GM21526 (cell line): ENCODE data around the gene ACTN4.
"Not testable (repeated sequence)": the region's sequence is repeated elsewhere in the genome, so short reads cannot be mapped to it uniquely, and the experiment has no call there.

Experiments
- ATAC-seq: cut with Tn5 transposase; IDR thresholded peaks from one replicate; pipeline ENCODE4 v1.9.1; 2021; ENCODE audit warnings: moderate library complexity; ENCODE audit not compliant: unreplicated experiment, low FRiP score

Gene ACTN4

GRCh38 chr19:38647368-38647965 lies at the start of gene ACTN4:
TSS of gene ACTN4 (plus strand) at chr19:38647649. CDS start at chr19:38647746, 97 bp downstream.
- ATAC-seq = peak; percentile 73

- no peak for ATAC-seq
Observed at GRCh38 chr19:38599722-38600121, 47.7 kb upstream of the ACTN4 start.

GRCh38 chr19:38602856-38603255 lies 44.6 kb upstream of the ACTN4 start:
- ATAC-seq = not testable (repeated sequence)

GRCh38 chr19:38606131-38606530 lies 41.3 kb upstream of the ACTN4 start:
- no peak for ATAC-seq

GRCh38 chr19:38614289-38614688 lies 33.2 kb upstream of the ACTN4 start:
- ATAC-seq = no peak

GRCh38 chr19:38615007-38615581 lies 32.4 kb upstream of the ACTN4 start:
- ATAC-seq = no peak

GRCh38 chr19:38616265-38616664 lies 31.2 kb upstream of the ACTN4 start:
- no peak for ATAC-seq

- no peak for ATAC-seq
Observed at GRCh38 chr19:38617283-38617763, 30.1 kb upstream of the ACTN4 start.

GRCh38 chr19:38617764-38618589 lies 29.5 kb upstream of the ACTN4 start, which contains the start of gene MAP4K1:
TSS of gene MAP4K1 (minus strand) at chr19:38617953. CDS start at chr19:38617895, 58 bp downstream.
- peak; percentile 43 for ATAC-seq

- ATAC-seq = peak; percentile 48
Observed at GRCh38 chr19:38618590-38619360, 28.7 kb upstream of the ACTN4 start, which contains the start of gene EIF3K. TSS of gene EIF3K (plus strand) at chr19:38619188. CDS start at chr19:38619269, 81 bp downstream.

GRCh38 chr19:38619361-38620174 lies 27.9 kb upstream of the ACTN4 start:
- ATAC-seq = no peak

GRCh38 chr19:38624822-38625221 lies 22.6 kb upstream of the ACTN4 start:
- no peak for ATAC-seq

- no peak for ATAC-seq
Observed at GRCh38 chr19:38626401-38626800, 21.0 kb upstream of the ACTN4 start.

GRCh38 chr19:38629568-38629967 lies 17.9 kb upstream of the ACTN4 start:
- no peak for ATAC-seq

- not testable (repeated sequence) for ATAC-seq
Observed at GRCh38 chr19:38631301-38631700, 16.1 kb upstream of the ACTN4 start.

- ATAC-seq = not testable (repeated sequence)
Observed at GRCh38 chr19:38631811-38632475, 15.5 kb upstream of the ACTN4 start.

- no peak for ATAC-seq
Observed at GRCh38 chr19:38632476-38633213, 14.8 kb upstream of the ACTN4 start.

GRCh38 chr19:38634757-38635482 lies 12.5 kb upstream of the ACTN4 start:
- ATAC-seq = no peak
